Kasumi-1 (cell line): ENCODE measurements around the gene AQP4.

ENCODE experiments used
- DNase-seq, 2 experiments: peaks; one replicate each; lab custom pipeline; 2025; lab: John Stamatoyannopoulos, UW

The AQP4 gene

GRCh38 chr18:26839609-26840008 is 25.9 kb downstream of the AQP4 start:
- DNase-seq, result no peak

DNA sequence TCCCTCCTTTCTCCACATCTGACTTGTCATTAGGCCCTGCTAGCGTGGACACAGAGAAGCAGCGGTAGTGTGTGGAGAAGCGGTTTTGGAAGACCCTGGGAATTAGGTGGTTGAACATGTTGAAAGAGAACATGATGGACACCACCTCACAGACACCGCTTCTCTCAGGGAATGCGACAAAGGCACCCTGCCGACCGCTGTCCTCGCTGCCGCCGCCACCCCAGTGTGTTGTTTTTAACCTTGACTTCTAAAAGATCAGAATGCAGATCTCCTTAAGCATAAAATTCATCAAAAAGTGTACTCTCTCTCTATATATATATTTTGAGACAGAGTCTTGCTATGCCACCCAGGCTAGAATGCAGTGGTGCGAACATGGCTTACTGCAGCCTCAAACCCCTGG is 33.2 kb downstream of the AQP4 start:
- DNase-seq, result no peak

DNA sequence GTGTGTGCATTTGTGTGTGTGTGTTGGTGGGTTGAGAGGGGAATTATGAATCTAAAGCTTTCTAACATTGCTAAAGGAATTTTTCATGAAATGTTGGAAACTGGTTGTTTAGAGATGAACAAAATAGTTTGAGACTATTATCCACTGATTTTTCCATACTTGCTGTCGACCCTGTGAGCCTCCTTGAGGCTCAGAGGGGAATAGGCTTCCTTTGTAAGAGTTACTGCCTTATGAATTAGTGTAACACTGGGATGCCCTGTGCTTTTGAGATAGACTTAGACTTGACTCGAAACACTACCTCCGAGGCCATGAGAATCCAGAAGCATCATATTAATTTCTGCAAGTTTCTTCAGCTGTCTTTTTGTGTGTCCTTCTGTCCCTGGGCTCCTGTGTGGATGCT is 37.9 kb downstream of the AQP4 start:
- DNase-seq, result no peak

- no peak for DNase-seq
Observed at GRCh38 chr18:26826656-26827235, 38.8 kb downstream of the AQP4 start.

- no peak for DNase-seq
Observed at GRCh38 chr18:26821181-26821580, 44.3 kb downstream of the AQP4 start.

- no peak for DNase-seq
Observed at GRCh38 chr18:26819046-26819445, 46.5 kb downstream of the AQP4 start.

- DNase-seq, result no peak
Observed at GRCh38 chr18:26818461-26818860, 47.0 kb downstream of the AQP4 start.

DNA sequence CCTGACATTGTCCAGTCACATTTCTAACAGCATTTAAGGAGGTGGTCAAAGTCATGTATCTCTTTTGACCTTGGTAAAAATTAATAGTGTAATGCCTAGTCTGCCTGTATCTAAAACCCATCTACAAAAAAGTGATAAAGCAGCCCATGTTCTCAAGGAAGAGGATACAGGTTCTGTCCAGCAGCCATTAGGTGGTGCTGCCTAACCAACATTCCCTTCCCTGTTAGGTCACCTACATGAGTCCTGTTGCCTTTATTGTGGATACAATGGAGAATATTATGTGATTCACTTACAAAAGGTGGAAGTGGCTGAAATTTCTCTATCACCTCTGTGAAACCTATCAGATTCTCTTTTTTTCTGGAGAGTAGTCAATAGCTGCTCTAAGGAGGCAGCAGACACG is 52.5 kb downstream of the AQP4 start:
- peak; percentile 1 to 4 for DNase-seq

- no peak for DNase-seq
Observed at GRCh38 chr18:26812462-26812861, 53.0 kb downstream of the AQP4 start.

DNA sequence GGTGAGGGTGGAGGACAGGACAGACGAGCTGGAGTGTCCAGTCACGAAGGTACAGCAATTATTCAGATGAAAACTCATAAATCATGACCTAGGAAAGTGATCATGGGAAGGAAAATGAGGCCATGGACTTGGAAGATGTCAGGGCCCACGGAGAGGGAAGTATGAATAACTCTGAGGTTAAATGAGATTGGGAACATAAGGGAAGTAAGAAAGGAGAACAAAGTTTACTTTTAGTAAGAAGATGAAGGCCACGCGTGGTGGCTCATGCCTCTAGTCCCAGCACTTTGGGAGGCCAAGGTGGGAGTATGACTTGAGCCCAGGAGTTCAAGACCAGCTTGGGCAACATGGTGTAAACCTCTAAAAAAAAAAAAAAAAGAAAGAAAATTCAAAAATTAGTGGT is 56.2 kb downstream of the AQP4 start:
- DNase-seq, result peak; percentile 7 to 22

GRCh38 chr18:26806224-26806623 is 59.3 kb downstream of the AQP4 start:
- no peak for DNase-seq

- DNase-seq, result peak in 1 of 2 experiments; percentile 11
Observed at GRCh38 chr18:26804519-26804918, 61.0 kb downstream of the AQP4 start.

DNA sequence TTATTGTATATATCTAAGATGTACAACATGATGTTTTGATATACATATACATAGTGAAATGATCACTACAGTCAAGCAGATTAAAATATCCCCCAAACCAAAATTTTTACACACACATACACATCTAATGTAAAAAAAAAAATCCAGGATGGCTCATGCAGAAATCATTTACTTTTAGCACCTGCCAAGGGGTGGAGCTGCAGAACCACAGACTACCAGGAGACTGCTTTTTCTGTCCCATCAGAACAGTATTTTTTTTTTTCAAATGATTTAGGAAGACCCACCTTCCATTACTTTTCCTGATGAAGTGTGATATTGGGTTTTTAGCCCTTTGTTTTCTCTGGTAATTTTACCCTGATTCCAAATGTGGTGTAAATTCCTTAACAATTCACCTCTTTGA is 61.9 kb downstream of the AQP4 start:
- peak in 1 of 2 experiments; percentile 1 for DNase-seq

DNA sequence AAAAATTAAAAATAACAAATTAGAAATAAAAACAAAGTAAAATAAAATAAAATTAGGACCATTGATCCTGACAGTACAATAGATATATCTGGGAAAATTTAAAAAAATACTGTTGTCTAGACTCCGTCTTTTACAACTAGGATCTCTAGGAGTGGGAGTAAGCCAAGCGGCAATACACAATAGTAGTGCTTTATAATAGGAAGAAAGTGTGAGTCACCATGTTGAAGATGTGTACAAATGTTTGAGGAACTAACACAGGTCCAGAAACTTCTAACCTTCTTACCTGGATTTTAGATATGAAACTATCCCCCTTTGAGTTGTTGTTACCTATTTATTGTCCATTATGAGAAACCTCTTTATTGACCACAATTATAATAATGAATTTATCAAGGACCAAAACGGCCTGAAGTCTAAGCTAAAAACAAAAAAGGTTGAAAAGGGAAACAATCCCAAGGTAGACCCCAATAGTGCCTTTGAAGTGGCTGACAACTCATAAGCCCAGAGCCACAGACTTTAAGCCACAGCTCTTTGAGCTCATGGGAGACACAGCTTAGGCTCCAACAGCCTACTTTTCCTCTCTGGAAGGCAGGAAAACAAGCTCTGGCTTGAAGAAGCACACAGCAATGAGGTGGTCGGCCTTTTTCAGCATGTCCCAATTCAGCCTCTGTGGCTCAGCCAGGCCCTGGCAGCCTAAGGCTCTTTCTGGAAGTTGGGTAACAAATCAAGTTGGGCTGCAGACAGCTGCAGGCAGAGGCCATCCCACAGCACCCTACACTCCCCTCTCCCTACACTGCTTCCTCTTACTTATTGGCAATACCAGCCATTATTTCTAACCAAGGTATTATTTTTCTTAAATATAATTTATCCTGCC is 62.9 kb downstream of the AQP4 start:
- DNase-seq, result peak; percentile 46 to 47
